ENCODE results near the gene FABP3. TPM values are rescaled to one million over a fixed set of nuclear protein-coding genes. Genes with fewer than 3 reads are reported as not detected.

The FABP3 gene
- 0.73 and 0.74 TPM in 2 replicates for total RNA-seq
- long read RNA-seq = 0 reads

DNA sequence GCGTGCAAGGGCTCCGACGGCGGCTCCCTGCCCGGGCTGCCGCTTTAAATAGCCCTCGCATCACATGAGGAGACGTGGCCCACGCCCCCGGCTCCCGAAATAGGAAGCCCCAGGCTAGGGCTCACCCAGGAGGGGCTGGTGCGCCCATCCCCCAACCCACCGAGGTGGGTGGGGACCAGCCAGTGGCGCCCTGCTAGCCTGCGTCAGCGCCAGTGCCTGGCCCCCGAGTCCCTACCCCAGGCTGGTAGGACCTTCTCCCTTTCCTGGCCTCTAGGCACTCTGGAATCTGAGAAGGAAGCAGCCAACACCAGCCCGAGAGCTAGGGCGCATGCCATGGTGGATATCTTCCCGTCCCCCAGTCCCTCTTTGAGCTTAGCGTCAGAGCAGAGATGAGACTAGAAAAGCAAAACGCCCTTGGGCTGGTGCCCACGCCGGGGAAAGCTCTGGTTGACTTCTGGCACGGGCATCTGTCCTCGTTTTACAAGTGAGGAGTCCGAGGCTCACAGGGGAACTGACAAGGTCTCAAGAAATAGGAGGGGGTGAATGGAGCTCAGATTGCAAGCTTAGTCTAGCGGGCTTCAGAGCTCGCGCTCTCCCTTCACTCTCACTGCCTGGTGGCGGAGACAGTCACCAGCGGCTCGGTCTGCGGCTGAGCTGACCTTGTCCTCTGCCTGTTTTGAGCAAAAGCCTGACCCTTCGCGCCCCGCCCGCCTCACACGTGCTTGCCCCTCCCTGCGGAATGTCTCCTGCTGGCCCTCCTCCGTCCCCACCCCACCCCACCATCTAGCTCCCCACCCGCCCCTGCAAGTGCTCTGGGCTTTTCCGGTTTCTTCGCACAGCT, at the start of gene FABP3:
FABP3 (minus strand) TSS at position 21 of the 841 bp plus-strand sequence. CDS start 62 bp downstream, outside the sequence.
- H3K9me3 Mint-ChIP-seq (ENCODE audit: low read depth) = no peaks in the 10 kb centered on the region
- H3K4me3 Mint-ChIP-seq (ENCODE audit: low read depth) = peak within 1 kb of the TSS; percentile 72
- no peaks in the 10 kb centered on the region for H3K36me3 Mint-ChIP-seq (ENCODE audit: insufficient read depth)
- DNase-seq (ENCODE audit: low spot score, unreplicated experiment) = peak; percentile 75
- peak; percentile 6 for TF ChIP-seq CTCF (IDR thresholded peaks at IDR 0.05; ENCODE audit: unreplicated experiment)
- H3K27me3 Mint-ChIP-seq = peaks cover 5% of the 10 kb centered on the region
- peak within 1 kb of the TSS; percentile 96 for H3K27ac Mint-ChIP-seq
- peaks cover 18% of the 10 kb centered on the region for H3K4me1 Mint-ChIP-seq (ENCODE audit: low read depth)

- Mint-ChIP-seq H3K9me3 (ENCODE audit: low read depth) (no peaks in the 10 kb centered on the region), H3K4me3 (ENCODE audit: low read depth) (no peak overlapping the region), H3K27me3 (no peaks in the 10 kb centered on the region), H3K27ac (no peak overlapping the region), H3K4me1 (ENCODE audit: low read depth) (peaks cover 6% of the 10 kb centered on the region), H3K36me3 (ENCODE audit: insufficient read depth) (peaks cover 2% of the 10 kb centered on the region)
- peak; percentile 53 for TF ChIP-seq CTCF (IDR thresholded peaks at IDR 0.05; ENCODE audit: unreplicated experiment)
- no peak for DNase-seq (ENCODE audit: low spot score, unreplicated experiment)
Measured at GRCh38 chr1:31421371-31422040, 48.6 kb upstream of the FABP3 start.

GRCh38 chr1:31420716-31421115, 47.8 kb upstream of the FABP3 start:
- Mint-ChIP-seq H3K9me3 (ENCODE audit: low read depth) (no peaks in the 10 kb centered on the region), H3K27ac (no peak overlapping the region), H3K27me3 (no peaks in the 10 kb centered on the region), H3K36me3 (ENCODE audit: insufficient read depth) (peaks cover 2% of the 10 kb centered on the region), H3K4me3 (ENCODE audit: low read depth) (no peak overlapping the region), H3K4me1 (ENCODE audit: low read depth) (peaks cover 6% of the 10 kb centered on the region)
- no peak for TF ChIP-seq CTCF (IDR thresholded peaks at IDR 0.05; ENCODE audit: unreplicated experiment)
- no peak for DNase-seq (ENCODE audit: low spot score, unreplicated experiment)

- Mint-ChIP-seq H3K36me3 (ENCODE audit: insufficient read depth) (peaks cover 2% of the 10 kb centered on the region), H3K9me3 (ENCODE audit: low read depth) (no peaks in the 10 kb centered on the region), H3K27me3 (no peaks in the 10 kb centered on the region), H3K4me3 (ENCODE audit: low read depth) (no peak overlapping the region), H3K4me1 (ENCODE audit: low read depth) (peaks cover 11% of the 10 kb centered on the region), H3K27ac (no peak overlapping the region)
- TF ChIP-seq CTCF (IDR thresholded peaks at IDR 0.05; ENCODE audit: unreplicated experiment) = no peak
- no peak for DNase-seq (ENCODE audit: low spot score, unreplicated experiment)
Measured at GRCh38 chr1:31418626-31419323, 45.9 kb upstream of the FABP3 start.

- Mint-ChIP-seq H3K4me1 (ENCODE audit: low read depth) (peaks cover 8% of the 10 kb centered on the region), H3K9me3 (ENCODE audit: low read depth) (no peaks in the 10 kb centered on the region), H3K36me3 (ENCODE audit: insufficient read depth) (peaks cover 2% of the 10 kb centered on the region), H3K4me3 (ENCODE audit: low read depth) (no peak overlapping the region), H3K27me3 (no peaks in the 10 kb centered on the region), H3K27ac (peak overlapping the region; percentile 11)
- TF ChIP-seq CTCF (IDR thresholded peaks at IDR 0.05; ENCODE audit: unreplicated experiment) = no peak
- DNase-seq (ENCODE audit: low spot score, unreplicated experiment) = no peak
Measured at GRCh38 chr1:31417148-31417547, 44.3 kb upstream of the FABP3 start.

All from progenitor cell of endocrine pancreas (in vitro differentiated cells).